GM13977 (cell line): Measurements from ENCODE around the gene HTR2A.

Source experiments
- DNase-seq: peaks from one replicate; pipeline ENCODE4 v3.0.0; 2012; ENCODE audit warnings: low spot score
- CTCF ChIP-seq: IDR thresholded peaks from 2 replicates; pipeline ENCODE4 v1.5.1; 2012; ENCODE audit warnings: mild to moderate bottlenecking, control low read depth; ENCODE audit not compliant: insufficient read depth; ENCODE audit errors: extremely low read depth, missing control alignments
- in situ Hi-C: fragments of 300-500 bp; cut with MboI; formaldehyde crosslinking; loops from one replicate; pipeline ENCODE4 v1.12.0; 2022; ENCODE audit warnings: low sequenced_read_pairs, low pct_unique_long_range_greater_than_20kb, mixed read lengths, inconsistent platforms; ENCODE audit not compliant: unreplicated experiment

Gene HTR2A

DNA sequence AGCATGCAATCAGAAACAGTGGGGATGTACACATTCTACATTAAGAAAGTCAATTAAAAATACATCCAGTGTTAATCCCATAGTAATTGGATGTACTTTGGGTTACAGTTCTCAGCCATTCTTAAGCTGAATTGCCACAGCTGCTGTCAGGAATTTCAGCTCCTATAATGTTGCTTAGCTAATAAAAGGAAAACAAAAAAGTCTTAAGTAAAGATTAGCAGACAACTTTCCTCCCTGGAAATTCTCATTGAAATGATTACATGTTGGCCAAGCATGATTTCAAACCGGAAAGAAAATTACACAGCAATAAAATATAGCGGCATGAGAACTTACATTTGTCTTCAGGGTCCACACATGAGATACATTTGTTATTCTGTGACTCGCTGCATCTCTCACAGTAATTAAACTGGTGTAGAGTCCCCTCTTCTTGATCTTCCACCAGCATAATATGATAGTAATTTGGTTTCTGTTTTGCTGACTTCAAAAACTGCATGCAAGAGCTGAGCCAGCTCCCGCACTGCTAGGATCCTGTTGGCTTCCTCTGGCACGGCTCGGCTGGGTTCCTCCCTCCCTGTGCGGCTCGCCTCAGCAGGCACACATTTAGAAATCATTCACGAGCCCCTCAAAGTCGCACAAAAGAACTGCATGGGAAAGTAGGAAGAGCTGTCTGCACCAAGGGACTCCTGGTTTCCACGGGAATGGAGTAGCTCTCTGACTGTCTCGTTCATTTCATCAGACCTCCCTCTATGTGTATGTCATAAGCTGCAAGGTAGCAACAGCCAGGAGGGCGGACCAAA lies at the start of gene HTR2A:
Gene HTR2A, minus strand, starts transcription at position 713 of the 797 bp plus-strand sequence. CDS start 1,147 bp downstream, outside the sequence.
- DNase-seq, result no peak
- in situ Hi-C loops, result loop anchor here (25.0 kb wide), 1 partner anchor 691 kb away; no protein-coding TSS in a partner anchor
- no peak for TF ChIP-seq CTCF

GRCh38 chr13:46936525-46936924 lies 39.7 kb upstream of the HTR2A start:
- no peak for DNase-seq
- in situ Hi-C loops, result no loop called here
- TF ChIP-seq CTCF, result no peak

GRCh38 chr13:46934749-46935148 lies 37.9 kb upstream of the HTR2A start:
- in situ Hi-C loops, result no loop called here
- no peak for DNase-seq

DNA sequence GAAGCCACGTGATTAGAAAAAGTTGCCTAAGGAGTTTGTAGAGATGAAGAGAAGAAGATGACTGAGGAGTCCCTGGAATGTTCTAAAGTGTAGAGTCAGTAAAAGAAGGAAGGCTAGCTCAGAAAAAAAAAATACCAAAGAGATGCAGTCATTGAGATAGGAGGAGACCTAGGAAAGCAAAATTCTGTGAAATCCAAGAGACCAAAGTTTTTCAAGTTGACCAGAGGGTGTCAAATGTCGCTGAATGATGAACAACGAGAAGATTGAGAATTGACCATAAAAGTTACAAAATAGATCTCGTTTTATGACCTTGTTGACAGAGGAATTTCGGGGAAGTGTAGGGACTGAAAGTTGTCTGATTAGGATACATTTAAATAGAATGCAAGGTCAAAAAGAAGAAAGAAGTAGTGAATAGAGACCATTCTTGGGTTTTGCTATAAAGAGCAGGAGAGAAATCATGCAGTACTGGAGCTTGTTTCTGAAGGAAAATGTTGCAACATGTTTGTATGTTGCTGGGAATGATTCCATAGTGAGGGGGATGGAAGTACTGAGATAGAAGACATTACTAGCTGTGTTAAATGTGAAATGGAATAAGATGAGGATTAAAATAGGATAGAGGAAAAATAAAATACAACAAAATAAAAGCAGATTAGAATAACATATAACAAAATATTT lies 30.2 kb upstream of the HTR2A start:
- no peak for TF ChIP-seq CTCF
- no peak for DNase-seq
- in situ Hi-C loops, result no loop called here

More at GRCh38 chr13:46934749-46935148, 37.9 kb upstream of the HTR2A start:
- TF ChIP-seq CTCF, result no peak

- TF ChIP-seq CTCF, result no peak
- DNase-seq, result no peak
- in situ Hi-C loops, result no loop called here
Measured at GRCh38 chr13:46925486-46925885, 28.6 kb upstream of the HTR2A start.

- no peak for DNase-seq
- in situ Hi-C loops, result no loop called here
- no peak for TF ChIP-seq CTCF
Measured at GRCh38 chr13:46914341-46914740, 17.5 kb upstream of the HTR2A start.
